A673 (cell line): Measurements from ENCODE around the gene PLEKHG2. TPM values are rescaled to one million over a fixed set of nuclear protein-coding genes. Genes with fewer than 3 reads are reported as not detected.

Experiments
- BruUV-seq: library from RNA; stranded (reverse); fragments of 400-500 nt; replicated peaks from 2 replicates; lab custom pipeline; 2021; lab: Mats Ljungman, UMichigan
- CTCF ChIA-PET: fragments of 300-600 bp; sonication (Branson Sonifier 250); formaldehyde crosslinking; loops from one replicate; lab custom pipeline; 2022; ENCODE audit warnings: antibody characterized with exemption; lab: Charles Lee
- POLR2A ChIA-PET: fragments of 300-600 bp; sonication (Branson Sonifier 250); formaldehyde crosslinking; loops from one replicate; lab custom pipeline; 2022; ENCODE audit warnings: antibody characterized with exemption; ENCODE audit not compliant: low non-redundant PET; lab: Charles Lee
- DNase-seq: peaks from one replicate; pipeline ENCODE4 v3.0.0-alpha.2; 2015; ENCODE audit warnings: low spot score
- H3K27ac ChIP-seq: fragments of 200-600 bp; sonication (generic); 2 replicates; pipeline ENCODE4 v1.5.1; 2016; ENCODE audit warnings: mixed run types, low read depth, mild to moderate bottlenecking, mixed read lengths, antibody characterized with exemption, low read length; ENCODE audit not compliant: poor library complexity, severe bottlenecking
- H3K27me3 ChIP-seq: fragments of 200-600 bp; sonication (generic); replicated peaks from 2 replicates; pipeline ENCODE4 v1.6.1; 2017; ENCODE audit warnings: mixed run types, low read depth, mild to moderate bottlenecking, mixed read lengths, antibody characterized with exemption, low read length; ENCODE audit not compliant: insufficient read depth, poor library complexity
- H3K36me3 ChIP-seq: fragments of 200-600 bp; sonication (generic); 2 replicates; pipeline ENCODE4 v1.6.1; 2016; ENCODE audit warnings: mixed run types, mild to moderate bottlenecking, mixed read lengths, antibody characterized with exemption, low read length; ENCODE audit not compliant: insufficient read depth, poor library complexity, severe bottlenecking
- H3K4me1 ChIP-seq: fragments of 200-600 bp; sonication (generic); 2 replicates; pipeline ENCODE4 v1.6.1; 2017; ENCODE audit warnings: mixed run types, mild to moderate bottlenecking, mixed read lengths, antibody characterized with exemption, low read length; ENCODE audit not compliant: insufficient read depth, poor library complexity, severe bottlenecking
- H3K4me3 ChIP-seq: fragments of 200-600 bp; sonication (generic); 2 replicates; pipeline ENCODE4 v1.5.1; 2016; ENCODE audit warnings: low read depth, mixed run types, mild to moderate bottlenecking, mixed read lengths, low read length; ENCODE audit not compliant: poor library complexity, severe bottlenecking
- H3K9me3 ChIP-seq: fragments of 200-600 bp; sonication (generic); 2 replicates; pipeline ENCODE4 v1.6.1; 2016; ENCODE audit warnings: mixed run types, low read depth, mild to moderate bottlenecking, mixed read lengths, antibody characterized with exemption, low read length; ENCODE audit not compliant: poor library complexity, severe bottlenecking
- EZH2 ChIP-seq: fragments of 200-600 bp; sonication (generic); IDR thresholded peaks from 2 replicates; pipeline ENCODE4 v1.6.1; 2017; ENCODE audit warnings: borderline replicate concordance, low read depth, mild to moderate bottlenecking, mixed read lengths, antibody characterized with exemption, low read length; ENCODE audit not compliant: poor library complexity, severe bottlenecking
- intact Hi-C: fragments of 100-400 bp; cut with micrococcal nuclease; formaldehyde crosslinking; loops from one replicate; pipeline ENCODE4 v1.10.0; 2022; ENCODE audit not compliant: unreplicated experiment
- microRNA-seq: library from miRNA; unstranded; fragments of <30 nt; microRNA quantifications from one replicate; pipeline ENCODE4 v1.2.0, GENCODE V29; 2021
- total RNA-seq: library from RNA; stranded (reverse); gene quantifications from 2 replicates; pipeline ENCODE4 v1.2.3, GENCODE V29; 2021
- TF ChIP-seq, protein P1 (sequence below): fragments of 300-800, 200-600 bp; sonication (generic); conservative IDR thresholded peaks from 2 replicates; pipeline ENCODE4 v1.5.1; 2017; ENCODE audit warnings: low read depth, mild to moderate bottlenecking, antibody characterized with exemption, low read length, moderate library complexity, mixed read lengths

Gene PLEKHG2
- total RNA-seq, 1 experiment from 2014 or later, result 99.4 TPM

DNA sequence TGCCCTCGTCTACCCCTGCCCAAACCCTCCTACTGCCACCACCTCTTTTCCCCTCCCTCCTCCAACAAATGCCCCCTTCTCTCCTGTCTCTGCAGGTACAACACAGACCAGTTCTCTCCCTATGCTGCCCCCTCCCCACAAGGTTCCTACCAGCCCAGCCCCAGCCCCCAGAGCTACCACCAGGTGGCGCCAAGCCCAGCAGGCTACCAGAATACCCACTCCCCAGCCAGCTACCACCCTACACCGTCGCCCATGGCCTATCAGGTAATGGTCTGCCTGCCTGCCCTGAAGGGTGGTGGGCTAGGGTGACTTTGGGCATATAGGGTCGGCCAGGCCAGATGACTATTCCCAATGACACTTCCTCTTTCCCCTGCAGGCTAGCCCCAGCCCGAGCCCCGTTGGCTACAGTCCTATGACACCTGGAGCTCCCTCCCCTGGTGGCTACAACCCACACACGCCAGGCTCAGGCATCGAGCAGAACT, 61.7 kb downstream of the PLEKHG2 start:
- POLR2A ChIA-PET, result no interaction called here
- CTCF ChIA-PET, result no interaction called here
- no peak overlapping the region for H3K27ac ChIP-seq
- no TSS peak for BruUV-seq
- H3K27me3 ChIP-seq, result no peaks in the 10 kb centered on the region
- no peaks in the 10 kb centered on the region for H3K4me1 ChIP-seq
- no peak for TF ChIP-seq EZH2
- TF ChIP-seq, protein P1, sequence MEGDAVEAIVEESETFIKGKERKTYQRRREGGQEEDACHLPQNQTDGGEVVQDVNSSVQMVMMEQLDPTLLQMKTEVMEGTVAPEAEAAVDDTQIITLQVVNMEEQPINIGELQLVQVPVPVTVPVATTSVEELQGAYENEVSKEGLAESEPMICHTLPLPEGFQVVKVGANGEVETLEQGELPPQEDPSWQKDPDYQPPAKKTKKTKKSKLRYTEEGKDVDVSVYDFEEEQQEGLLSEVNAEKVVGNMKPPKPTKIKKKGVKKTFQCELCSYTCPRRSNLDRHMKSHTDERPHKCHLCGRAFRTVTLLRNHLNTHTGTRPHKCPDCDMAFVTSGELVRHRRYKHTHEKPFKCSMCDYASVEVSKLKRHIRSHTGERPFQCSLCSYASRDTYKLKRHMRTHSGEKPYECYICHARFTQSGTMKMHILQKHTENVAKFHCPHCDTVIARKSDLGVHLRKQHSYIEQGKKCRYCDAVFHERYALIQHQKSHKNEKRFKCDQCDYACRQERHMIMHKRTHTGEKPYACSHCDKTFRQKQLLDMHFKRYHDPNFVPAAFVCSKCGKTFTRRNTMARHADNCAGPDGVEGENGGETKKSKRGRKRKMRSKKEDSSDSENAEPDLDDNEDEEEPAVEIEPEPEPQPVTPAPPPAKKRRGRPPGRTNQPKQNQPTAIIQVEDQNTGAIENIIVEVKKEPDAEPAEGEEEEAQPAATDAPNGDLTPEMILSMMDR, result peak; percentile 93
- intact Hi-C loops, result loop anchor here (5.0 kb wide), 1 partner anchor 58 kb away; the partner anchor contains the start of gene EID2B
- H3K4me3 ChIP-seq, result no peak overlapping the region
- H3K9me3 ChIP-seq, result no peaks in the 10 kb centered on the region
- peak; percentile 62 for DNase-seq
- H3K36me3 ChIP-seq, result peaks cover 61% of the 10 kb centered on the region

DNA sequence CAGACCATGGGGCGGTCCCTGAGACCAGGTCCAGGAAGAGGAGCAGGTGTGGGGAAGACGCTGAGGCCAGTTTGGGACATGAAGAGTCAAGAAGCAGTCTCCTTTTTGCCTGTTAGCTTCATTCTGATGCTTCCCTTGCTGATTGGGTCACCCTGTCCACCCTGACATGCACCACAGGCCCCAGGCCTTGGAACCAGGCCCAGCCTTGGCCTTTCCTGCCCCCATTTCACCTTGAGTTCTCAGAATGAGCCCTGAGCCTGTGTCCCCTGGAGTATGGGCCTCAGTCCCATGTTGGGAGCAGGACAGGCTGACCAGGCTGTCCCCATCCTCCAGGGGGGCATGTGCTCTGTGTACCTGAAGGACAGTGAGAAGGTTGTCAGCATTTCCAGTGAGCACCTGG, 63.3 kb downstream of the PLEKHG2 start:
- H3K9me3 ChIP-seq, result no peaks in the 10 kb centered on the region
- no peak overlapping the region for H3K4me3 ChIP-seq
- peaks cover 47% of the 10 kb centered on the region for H3K36me3 ChIP-seq
- CTCF ChIA-PET, result interaction anchor here (0.6 to 0.7 kb wide), 2 partner anchors 20 to 368 kb away, joined by 3 to 6 read pairs; no protein-coding TSS in a partner anchor
- intact Hi-C loops, result no loop called here
- H3K4me1 ChIP-seq, result peaks cover 5% of the 10 kb centered on the region
- POLR2A ChIA-PET, result no interaction called here
- DNase-seq, result no peak
- H3K27ac ChIP-seq, result no peak overlapping the region
- TF ChIP-seq, protein P1, result no peak
- TF ChIP-seq EZH2, result no peak
- H3K27me3 ChIP-seq, result no peaks in the 10 kb centered on the region
- BruUV-seq, result no TSS peak

Small RNA genes within 50 kb of the gene (microRNA-seq; reads per million reads assigned to microRNA genes)
- gene MIR4530, result not detected

Other genes starting within 250 kb of the PLEKHG2 start
- not detected in 2 replicates for gene NCCRP1, start 215.7 kb upstream of the PLEKHG2 start, total RNA-seq
- not detected in 2 replicates for gene SYCN, start 208.4 kb upstream of the PLEKHG2 start, total RNA-seq
- not detected in 2 replicates for gene IFNL3, start 167.7 kb upstream of the PLEKHG2 start, total RNA-seq
- not detected in 2 replicates for gene IFNL4, start 163.8 kb upstream of the PLEKHG2 start, total RNA-seq
- not detected in 2 replicates for gene IFNL2, start 144.3 kb upstream of the PLEKHG2 start, total RNA-seq
- gene IFNL1, start 116.3 kb upstream of the PLEKHG2 start, total RNA-seq, result not detected in 2 replicates
- 3.7 and 5.0 TPM in 2 replicates for gene LRFN1, start 91.8 kb upstream of the PLEKHG2 start, total RNA-seq
- 0.55 TPM in 1 of 2 replicates, not detected in the other for gene GMFG, start 76.6 kb upstream of the PLEKHG2 start, total RNA-seq
- 157 and 168 TPM in 2 replicates for gene SAMD4B, start 70.2 kb upstream of the PLEKHG2 start, total RNA-seq
- gene PAF1, start 21.6 kb upstream of the PLEKHG2 start, total RNA-seq, result 70.2 and 73.3 TPM in 2 replicates
- gene MED29, start 21.3 kb upstream of the PLEKHG2 start, total RNA-seq, result 37.1 and 41.9 TPM in 2 replicates
- gene ZFP36, start 5.8 kb upstream of the PLEKHG2 start, total RNA-seq, result 7.1 and 8.1 TPM in 2 replicates
- gene RPS16, start 23.3 kb downstream of the PLEKHG2 start, total RNA-seq, result 1,898 and 1,963 TPM in 2 replicates
- gene SUPT5H, start 32.9 kb downstream of the PLEKHG2 start, total RNA-seq, result 160 and 169 TPM in 2 replicates
- 165 and 174 TPM in 2 replicates for gene TIMM50, start 68.2 kb downstream of the PLEKHG2 start, total RNA-seq
- 0.69 and 0.96 TPM in 2 replicates for gene DLL3, start 86.3 kb downstream of the PLEKHG2 start, total RNA-seq
- not detected in 2 replicates for gene SELENOV, start 102.5 kb downstream of the PLEKHG2 start, total RNA-seq
- 3.4 and 4.2 TPM in 2 replicates for gene EID2B, start 120.2 kb downstream of the PLEKHG2 start, total RNA-seq
- 25.0 and 25.2 TPM in 2 replicates for gene EID2, start 127.5 kb downstream of the PLEKHG2 start, total RNA-seq
- gene LGALS13, start 189.9 kb downstream of the PLEKHG2 start, total RNA-seq, result not detected in 2 replicates
- gene LGALS16, start 243.2 kb downstream of the PLEKHG2 start, total RNA-seq, result not detected in 2 replicates